ENCODE measurements around the gene LIN7C.

The LIN7C gene

GRCh38 chr11:27545946-27546345 is 39.4 kb upstream of the LIN7C start:
- Histone ChIP-seq H3K4me1 (ENCODE audit: control insufficient read depth in 1 of 2, insufficient read depth in 1 of 2, low read depth in 1 of 2, low read length in 1 of 2) (no peaks in the 10 kb centered on the region), H3K27ac (no peak overlapping the region), H3K4me3 (ENCODE audit: low read depth in 1 of 2, low read length in 1 of 2) (no peak overlapping the region), H3K27me3 (no peaks in the 10 kb centered on the region), H3K9me3 (no peaks in the 10 kb centered on the region), H3K36me3 (no peaks in the 10 kb centered on the region)
- TF ChIP-seq, protein P1, sequence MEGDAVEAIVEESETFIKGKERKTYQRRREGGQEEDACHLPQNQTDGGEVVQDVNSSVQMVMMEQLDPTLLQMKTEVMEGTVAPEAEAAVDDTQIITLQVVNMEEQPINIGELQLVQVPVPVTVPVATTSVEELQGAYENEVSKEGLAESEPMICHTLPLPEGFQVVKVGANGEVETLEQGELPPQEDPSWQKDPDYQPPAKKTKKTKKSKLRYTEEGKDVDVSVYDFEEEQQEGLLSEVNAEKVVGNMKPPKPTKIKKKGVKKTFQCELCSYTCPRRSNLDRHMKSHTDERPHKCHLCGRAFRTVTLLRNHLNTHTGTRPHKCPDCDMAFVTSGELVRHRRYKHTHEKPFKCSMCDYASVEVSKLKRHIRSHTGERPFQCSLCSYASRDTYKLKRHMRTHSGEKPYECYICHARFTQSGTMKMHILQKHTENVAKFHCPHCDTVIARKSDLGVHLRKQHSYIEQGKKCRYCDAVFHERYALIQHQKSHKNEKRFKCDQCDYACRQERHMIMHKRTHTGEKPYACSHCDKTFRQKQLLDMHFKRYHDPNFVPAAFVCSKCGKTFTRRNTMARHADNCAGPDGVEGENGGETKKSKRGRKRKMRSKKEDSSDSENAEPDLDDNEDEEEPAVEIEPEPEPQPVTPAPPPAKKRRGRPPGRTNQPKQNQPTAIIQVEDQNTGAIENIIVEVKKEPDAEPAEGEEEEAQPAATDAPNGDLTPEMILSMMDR (IDR thresholded peaks at IDR 0.05): no peak

- Histone ChIP-seq H3K4me1 (ENCODE audit: control insufficient read depth in 1 of 2, insufficient read depth in 1 of 2, low read depth in 1 of 2, low read length in 1 of 2) (no peaks in the 10 kb centered on the region), H3K4me3 (ENCODE audit: low read depth in 1 of 2, low read length in 1 of 2) (no peak overlapping the region), H3K27ac (no peak overlapping the region), H3K9me3 (no peaks in the 10 kb centered on the region), H3K36me3 (no peaks in the 10 kb centered on the region), H3K27me3 (no peaks in the 10 kb centered on the region)
- TF ChIP-seq, protein P1 (IDR thresholded peaks at IDR 0.05): no peak
Observed at GRCh38 chr11:27545035-27545434, 38.5 kb upstream of the LIN7C start.

GRCh38 chr11:27541790-27542189 is 35.2 kb upstream of the LIN7C start:
- H3K4me1 ChIP-seq (ENCODE audit: control insufficient read depth in 1 of 2, insufficient read depth in 1 of 2, low read depth in 1 of 2, low read length in 1 of 2): no peaks in the 10 kb centered on the region
- no peaks in the 10 kb centered on the region for H3K36me3 ChIP-seq
- TF ChIP-seq, protein P1 (IDR thresholded peaks at IDR 0.05): no peak

GRCh38 chr11:27540051-27540450 is 33.5 kb upstream of the LIN7C start:
- Histone ChIP-seq H3K4me1 (ENCODE audit: control insufficient read depth in 1 of 2, insufficient read depth in 1 of 2, low read depth in 1 of 2, low read length in 1 of 2) (no peaks in the 10 kb centered on the region), H3K4me3 (ENCODE audit: low read depth in 1 of 2, low read length in 1 of 2) (no peak overlapping the region), H3K36me3 (no peaks in the 10 kb centered on the region), H3K27me3 (no peaks in the 10 kb centered on the region), H3K27ac (no peak overlapping the region), H3K9me3 (no peaks in the 10 kb centered on the region)
- TF ChIP-seq, protein P1 (IDR thresholded peaks at IDR 0.05): no peak

More at GRCh38 chr11:27541790-27542189, 35.2 kb upstream of the LIN7C start:
- H3K9me3 ChIP-seq: no peaks in the 10 kb centered on the region
- H3K4me3 ChIP-seq (ENCODE audit: low read depth in 1 of 2, low read length in 1 of 2): no peak overlapping the region
- no peak overlapping the region for H3K27ac ChIP-seq
- no peaks in the 10 kb centered on the region for H3K27me3 ChIP-seq

GRCh38 chr11:27535103-27535502 is 28.5 kb upstream of the LIN7C start:
- Histone ChIP-seq H3K27ac (no peak overlapping the region), H3K9me3 (no peaks in the 10 kb centered on the region), H3K4me3 (ENCODE audit: low read depth in 1 of 2, low read length in 1 of 2) (no peak overlapping the region), H3K27me3 (no peaks in the 10 kb centered on the region), H3K36me3 (no peaks in the 10 kb centered on the region), H3K4me1 (ENCODE audit: control insufficient read depth in 1 of 2, insufficient read depth in 1 of 2, low read depth in 1 of 2, low read length in 1 of 2) (no peaks in the 10 kb centered on the region)
- TF ChIP-seq, protein P1 (IDR thresholded peaks at IDR 0.05): no peak

Measured in neutrophil (primary cell).